T-helper 1 cell treated with Interleukin-12 subunit alpha and Interleukin-12 subunit beta and Interleukin-4 antibody, amounts not matched to agents 30 ng/mL and 1 ng/mL, for 36 hours (primary cell): Measurements from ENCODE around the gene CDK5R2. TPM values are rescaled to one million over a fixed set of nuclear protein-coding genes. Genes with fewer than 3 reads are reported as not detected.
"Not testable (repeated sequence)": the region's sequence is repeated elsewhere in the genome, so short reads cannot be mapped to it uniquely, and the experiment has no call there.

Experiments
- intact Hi-C: fragments of 100-400 bp; cut with micrococcal nuclease; formaldehyde crosslinking; loops from one replicate; pipeline ENCODE4 v1.15.1; 2024
- total RNA-seq: library from RNA; stranded (reverse); gene quantifications from 2 replicates; pipeline ENCODE4 v1.2.3, GENCODE V29; 2022

CDK5R2 gene
- not detected in 2 replicates for total RNA-seq

DNA sequence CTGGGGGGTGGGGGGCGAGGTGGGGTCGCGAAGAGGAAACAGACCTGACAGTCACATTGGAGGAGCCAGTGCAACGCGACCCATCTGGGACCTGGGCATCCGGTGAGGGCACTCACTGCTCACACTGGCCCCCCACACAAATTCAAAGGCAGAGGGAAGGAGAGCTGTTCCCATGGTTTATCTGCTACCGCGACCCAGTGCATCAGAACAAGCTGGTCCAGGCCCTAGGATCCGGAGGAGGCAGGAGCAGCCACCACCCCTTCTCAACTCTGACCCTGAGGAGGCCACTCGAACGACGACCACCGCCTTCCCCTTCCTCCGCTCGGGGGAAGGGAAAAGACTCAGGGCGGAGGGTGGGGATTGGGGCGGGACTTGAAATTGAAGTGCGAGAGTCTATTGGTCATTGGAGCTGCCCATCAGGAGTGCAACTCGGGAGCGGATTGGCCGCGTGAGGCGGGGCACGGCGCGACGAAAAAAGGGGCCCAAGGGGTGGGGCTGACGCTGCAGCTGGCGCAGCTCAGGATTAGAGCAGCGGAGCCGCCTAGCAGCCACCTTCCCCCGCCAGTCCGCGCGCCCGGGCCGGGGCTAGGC, at the start of gene CDK5R2:
Gene CDK5R2, plus strand, starts transcription at position 526 of the 591 bp plus-strand sequence. CDS start 155 bp downstream, outside the sequence.
- intact Hi-C loops: loop anchor here (5.0 kb wide), 1 partner anchor 82 kb away; no protein-coding TSS in a partner anchor

DNA sequence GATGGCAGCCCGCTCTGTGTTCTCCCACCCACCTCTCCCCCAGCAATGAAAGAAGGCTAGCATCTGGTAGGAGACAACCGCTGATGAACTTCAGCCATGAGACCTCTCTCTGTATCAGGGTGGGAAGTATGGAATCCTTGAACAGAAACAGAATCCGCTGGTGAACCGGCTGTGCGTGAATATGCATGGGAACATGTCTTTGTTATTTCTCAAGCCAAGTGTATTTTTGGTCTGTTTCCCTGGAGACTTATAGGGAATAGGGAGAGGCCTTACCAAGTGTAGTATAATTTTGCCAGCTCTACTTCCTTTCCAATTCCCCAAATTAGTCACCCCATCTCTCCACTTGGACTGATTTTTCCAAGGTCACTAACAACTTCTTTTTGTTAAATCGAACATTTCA, 48.7 kb upstream of the CDK5R2 start:
- intact Hi-C loops: no loop called here

DNA sequence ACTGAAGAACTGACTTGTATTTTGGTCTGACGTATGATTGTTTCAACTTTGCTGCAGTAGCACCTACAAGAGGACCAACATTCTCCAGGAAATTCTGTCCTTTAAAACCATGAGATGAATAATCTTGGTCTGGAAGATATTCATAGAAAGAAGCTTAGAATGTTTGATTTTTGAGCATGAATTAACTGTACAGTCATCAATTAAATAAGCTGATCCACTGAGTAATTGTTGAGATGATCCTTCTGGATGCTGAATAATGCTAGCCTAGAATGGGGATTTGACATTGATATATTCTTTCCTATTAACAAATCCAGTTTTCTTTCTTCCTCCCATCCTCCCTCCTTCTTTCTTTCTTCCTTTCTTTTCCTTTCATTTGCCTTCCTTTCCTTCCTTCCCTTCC, 39.0 kb upstream of the CDK5R2 start:
- intact Hi-C loops: no loop called here

DNA sequence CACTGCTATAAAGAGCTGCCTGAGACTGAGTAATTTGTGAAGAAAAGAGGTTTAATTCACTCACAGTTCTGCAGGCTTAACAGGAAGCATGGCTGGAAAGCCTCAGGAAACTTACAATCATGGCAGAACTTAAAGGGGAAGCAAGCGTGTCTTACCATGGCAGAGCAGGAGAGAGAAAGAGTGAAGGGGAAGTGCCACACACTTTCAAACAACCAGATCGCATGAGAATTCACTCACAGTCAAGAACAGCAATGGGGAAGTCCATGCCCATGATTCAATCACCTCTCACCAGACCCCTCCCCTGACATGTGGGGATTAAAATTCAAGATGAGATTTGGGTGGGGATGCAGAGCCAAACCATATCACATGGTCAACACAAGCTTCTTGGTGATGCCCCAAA, 34.7 kb upstream of the CDK5R2 start:
- intact Hi-C loops: no loop called here

DNA sequence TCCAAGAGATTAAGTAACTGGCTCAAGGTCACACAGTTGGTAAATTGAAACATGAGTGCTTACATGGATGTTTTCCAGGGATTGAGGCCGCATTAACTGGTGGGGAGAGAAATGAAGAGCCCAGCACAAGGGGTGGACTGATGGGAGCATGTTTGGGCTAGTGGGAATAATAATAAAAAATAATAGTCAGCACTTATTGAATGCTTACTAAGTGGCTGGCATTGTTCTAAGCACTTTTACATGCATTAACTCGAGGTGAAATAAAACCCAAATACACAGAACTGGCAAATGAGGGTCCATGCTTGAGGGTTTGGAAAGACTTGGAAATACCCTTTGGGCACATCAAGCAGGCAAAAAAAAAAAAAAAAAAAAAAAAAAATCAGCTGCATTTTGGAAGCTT, 34.0 kb upstream of the CDK5R2 start:
- intact Hi-C loops: no loop called here

DNA sequence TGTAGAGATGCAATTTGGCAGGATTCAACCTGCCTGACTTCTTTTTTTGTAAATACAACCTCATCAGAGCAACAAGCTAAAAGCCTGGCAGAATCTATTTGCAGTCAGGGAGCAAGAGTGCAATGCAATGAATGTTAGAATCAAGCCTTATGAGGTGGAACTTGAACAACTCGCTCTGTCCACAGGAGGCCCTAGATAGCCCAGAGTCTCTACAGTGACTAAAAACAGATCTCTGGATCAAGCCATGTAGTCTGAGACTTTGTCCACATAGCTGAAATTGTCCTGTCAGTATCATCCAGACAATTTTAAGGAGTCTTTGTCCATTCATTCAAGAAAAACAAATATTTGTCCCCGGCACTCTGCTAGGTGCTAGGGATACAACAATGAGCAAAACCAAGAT, 32.0 kb upstream of the CDK5R2 start:
- intact Hi-C loops: no loop called here

DNA sequence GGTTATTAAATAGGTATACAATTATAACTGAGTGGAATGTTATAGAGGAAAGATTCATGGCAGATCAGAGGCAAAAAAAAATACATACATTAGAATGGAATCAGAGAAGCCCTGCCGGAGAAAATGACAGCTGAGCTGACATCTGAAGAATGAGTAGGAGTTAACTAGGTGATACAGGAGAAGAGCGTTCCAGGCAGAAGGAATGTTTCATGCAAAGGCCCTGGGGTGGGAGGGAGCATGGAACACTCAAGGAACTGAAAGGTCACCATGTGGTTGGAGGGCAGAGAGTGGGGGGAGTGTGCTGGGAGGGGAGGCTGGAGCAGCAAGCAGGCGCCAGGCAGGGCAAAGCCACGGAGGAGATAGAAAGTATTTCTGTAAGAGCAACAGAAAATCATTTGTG, 31.6 kb upstream of the CDK5R2 start:
- intact Hi-C loops: no loop called here

DNA sequence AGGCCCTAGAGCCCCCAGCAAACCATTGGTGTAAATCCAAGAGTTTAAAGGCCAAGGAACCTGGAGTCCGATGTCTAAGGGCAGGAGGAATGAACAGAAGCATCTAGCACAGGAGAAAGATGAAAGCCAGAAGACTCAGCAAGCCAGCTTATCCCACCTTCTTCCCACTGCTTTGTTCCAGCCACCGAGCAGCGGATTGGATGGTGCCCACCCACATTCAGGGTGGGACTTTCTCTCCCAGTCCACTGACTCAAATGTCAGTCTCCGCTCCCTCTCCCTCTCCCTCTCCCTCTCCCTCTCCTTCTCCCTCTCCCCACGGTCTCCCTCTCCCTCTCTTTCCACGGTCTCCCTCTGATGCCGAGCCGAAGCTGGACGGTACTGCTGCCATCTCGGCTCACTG, 29.0 kb upstream of the CDK5R2 start:
- intact Hi-C loops: not testable (repeated sequence)

DNA sequence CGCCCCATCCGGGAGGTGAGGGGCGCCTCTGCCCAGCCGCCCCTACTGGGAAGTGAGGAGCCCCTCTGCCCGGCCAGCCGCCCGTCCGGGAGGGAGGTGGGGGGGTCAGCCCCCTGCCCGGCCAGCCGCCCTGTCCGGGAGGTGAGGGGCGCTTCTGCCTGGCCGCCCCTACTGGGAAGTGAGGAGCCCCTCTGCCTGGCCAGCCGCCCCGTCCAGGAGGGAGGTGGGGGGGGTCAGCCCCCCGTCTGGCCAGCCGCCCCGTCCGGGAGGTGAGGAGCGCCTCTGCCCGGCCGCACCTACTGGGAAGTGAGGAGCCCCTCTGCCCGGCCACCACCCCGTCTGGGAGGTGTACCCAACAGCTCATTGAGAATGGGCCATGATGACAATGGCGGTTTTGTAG, 27.7 kb upstream of the CDK5R2 start:
- intact Hi-C loops: not testable (repeated sequence)

DNA sequence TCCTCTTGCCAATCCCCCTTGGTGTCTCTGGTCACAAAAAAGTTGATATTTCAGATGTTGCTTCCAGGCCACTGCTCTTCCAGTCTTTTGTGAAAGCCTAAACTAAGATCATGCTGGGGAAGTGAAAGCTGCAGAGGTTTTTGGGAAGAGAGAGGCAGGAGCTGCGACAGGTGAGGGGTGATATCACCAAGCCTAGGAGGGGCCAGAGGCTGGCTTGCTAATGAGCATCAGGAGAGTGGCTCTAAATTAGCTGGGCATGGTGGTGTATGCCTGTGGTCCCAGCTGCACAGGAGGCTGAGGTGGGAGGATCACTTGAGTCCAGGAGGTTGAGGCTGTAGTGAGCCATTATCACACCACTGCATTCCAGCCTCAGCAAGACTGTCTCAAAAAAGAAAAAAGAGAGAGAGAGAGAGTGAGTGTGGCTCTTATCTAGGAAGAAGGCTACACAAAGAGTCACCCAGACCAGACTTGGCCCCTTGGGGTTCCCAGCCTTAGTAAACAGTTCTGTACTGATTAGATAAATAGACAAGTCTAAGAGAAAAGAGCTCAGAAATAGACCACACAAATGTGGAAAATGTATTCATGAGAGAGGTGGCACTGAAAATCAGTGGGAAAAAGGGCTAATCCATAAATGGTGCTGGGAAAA, 14.6 kb upstream of the CDK5R2 start:
- intact Hi-C loops: no loop called here

DNA sequence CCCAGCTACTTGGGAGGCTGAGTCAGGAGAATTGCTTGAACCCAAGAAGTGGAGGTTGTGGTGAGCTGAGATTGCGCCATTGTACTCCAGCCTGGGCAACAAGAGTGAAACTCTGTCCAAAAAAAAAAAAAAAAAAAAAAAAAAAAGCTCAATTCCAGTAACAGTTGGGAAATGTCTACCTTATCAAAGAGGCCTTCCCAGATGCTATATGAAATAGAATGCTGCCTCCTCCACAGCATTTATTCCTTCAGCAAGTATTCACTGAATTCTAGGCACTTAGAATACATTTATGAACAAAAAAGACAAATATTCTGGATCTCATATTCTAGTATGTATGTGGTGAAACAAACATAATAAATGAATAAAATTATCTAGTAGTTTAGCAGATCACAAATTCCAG, 12.8 kb upstream of the CDK5R2 start:
- intact Hi-C loops: no loop called here

DNA sequence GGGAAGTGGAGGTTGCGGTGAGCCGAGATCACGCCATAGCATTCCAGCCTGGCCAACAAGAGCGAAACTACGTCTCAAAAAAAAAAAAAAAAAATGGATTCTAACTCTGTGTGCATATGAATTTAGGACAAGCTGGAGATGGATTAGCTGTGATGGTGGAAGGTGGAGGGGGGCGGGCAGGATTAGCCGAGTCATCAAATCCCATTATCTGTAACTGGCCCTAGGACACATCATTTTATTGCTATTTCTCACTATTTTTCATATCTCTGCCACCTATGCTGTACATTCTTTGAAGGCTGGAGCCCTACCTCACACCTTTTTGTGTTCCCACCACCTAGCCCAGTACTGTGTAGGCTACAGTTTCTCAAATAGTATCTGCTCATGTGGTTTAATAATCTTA, 7.3 kb upstream of the CDK5R2 start:
- intact Hi-C loops: no loop called here

DNA sequence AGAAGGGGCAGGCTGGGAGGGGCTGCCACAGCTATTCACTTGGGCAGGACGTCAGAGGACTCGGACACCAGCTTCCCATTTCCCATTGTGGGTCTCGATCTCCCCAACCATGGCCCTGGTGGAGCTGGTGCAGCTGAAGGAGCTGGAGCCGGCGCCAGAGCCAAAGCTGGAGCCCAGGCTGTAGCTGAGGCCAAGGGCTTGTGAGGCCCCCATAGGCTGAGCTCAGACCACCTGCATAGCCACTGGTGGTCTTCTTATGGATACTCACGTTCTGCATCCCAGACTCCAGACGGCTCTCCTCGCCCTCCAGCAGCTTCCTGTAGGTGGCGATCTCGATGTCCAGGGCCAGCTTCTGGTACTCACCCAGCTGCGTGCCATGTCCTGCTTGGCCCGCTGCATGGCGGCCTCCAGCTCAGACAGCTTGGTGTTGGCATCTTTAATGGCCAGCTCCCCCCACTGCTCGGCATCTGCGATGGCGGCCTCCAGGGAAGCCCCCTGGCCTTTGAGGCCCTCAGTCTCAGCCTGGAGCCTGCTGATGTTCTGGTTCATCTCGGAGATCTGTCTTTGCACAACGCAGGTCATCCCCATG, 6.0 kb upstream of the CDK5R2 start:
- intact Hi-C loops: no loop called here

DNA sequence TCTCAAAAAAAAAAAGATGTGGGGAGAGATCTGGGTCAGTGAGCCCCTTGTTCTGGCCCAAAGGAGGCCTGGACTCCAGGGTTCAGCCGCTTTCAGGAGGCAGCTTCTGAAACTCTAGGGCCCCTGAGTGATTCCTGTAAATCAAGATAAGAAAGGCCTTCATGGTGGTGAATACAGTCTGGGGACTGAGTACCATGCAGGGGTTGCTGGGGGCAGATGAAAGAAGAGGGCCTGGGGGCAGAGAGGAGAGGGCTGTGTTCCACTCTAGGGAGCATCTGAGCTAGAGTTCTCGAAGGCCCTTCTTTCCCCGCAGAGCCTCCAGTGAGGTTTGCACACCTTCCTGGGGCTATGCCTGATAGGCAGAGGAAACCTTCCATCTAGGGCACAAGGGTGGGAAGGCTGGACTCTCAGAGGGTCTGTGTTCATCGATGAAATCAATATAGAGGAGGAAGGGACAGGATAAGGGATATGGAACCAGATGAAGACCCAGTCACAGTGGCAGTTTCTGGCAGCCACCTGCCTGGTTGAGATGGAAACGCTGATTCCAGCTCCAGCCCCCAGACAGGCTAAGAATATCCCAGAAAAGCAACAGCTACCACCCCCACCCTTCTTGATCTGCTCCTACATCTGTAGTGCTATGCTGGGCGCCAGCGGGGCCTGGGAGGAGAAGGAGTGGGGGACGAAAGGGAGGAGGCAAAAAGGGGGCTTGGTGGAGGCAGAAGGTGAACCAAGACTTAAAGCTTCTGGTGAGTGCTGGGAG, 4.7 kb upstream of the CDK5R2 start:
- intact Hi-C loops: loop anchor here (5.0 kb wide), 1 partner anchor 77 kb away; no protein-coding TSS in a partner anchor

DNA sequence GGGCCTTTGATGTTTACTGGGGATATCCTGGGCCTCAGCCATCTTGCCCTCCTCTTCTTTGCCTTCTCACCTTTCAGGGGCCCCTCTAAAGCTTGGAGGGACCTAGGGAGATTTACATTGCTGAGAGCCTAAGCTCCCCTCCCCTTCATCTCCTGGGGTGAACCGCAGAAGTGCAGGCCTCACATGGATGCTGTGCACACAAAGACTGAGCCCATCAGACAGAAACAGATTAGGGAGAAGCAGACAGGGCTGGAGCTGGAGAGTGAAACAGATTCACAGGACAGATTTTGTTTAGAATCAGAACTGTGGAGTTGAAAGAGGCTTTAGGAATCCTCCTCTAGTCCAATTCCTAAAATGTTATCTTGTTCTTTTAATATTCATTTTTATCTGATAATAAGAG, 3.4 kb upstream of the CDK5R2 start:
- intact Hi-C loops: loop anchor here (5.0 kb wide), 1 partner anchor 79 kb away; no protein-coding TSS in a partner anchor

DNA sequence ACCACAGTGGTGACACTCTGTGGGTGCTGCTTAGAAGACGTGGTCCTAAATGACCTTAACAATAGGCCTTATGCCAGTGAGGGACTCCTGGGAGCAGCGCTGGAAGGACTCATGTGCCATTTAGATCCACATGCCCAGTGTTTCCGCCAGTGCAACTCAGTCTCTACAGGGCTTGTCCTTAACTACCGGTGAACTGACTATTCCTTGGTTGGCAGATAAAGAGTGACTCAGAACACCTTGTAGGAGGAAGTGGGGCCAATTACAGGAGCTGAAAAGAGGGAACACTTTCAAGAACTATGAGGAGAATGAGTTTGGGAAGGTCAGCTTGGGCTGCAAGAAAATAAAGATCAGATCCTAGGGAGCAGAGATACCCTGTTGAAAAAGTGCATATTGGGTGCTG, 1.8 kb upstream of the CDK5R2 start:
- intact Hi-C loops: loop anchor here (5.0 kb wide), 1 partner anchor 80 kb away; no protein-coding TSS in a partner anchor

DNA sequence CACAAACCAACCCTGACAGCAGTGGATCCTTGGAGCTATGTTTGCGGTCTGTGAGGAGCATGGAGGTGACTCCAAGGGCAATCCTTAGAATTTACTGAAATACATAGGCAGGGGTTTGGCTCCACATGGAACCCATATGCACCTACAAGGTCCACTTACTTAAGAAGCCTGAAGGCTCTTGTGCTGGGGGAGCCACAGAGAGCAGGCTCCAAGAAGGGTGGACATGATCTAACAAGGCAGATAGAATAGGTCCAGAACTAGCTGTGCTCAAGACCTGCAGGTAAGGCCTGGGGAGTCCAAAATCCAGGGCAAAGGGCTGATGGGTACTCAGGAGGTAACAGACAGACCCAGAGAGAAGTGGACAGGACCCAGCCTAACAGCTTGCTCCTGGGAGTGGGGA, 1.2 kb upstream of the CDK5R2 start:
- intact Hi-C loops: loop anchor here (5.0 kb wide), 1 partner anchor 81 kb away; no protein-coding TSS in a partner anchor

DNA sequence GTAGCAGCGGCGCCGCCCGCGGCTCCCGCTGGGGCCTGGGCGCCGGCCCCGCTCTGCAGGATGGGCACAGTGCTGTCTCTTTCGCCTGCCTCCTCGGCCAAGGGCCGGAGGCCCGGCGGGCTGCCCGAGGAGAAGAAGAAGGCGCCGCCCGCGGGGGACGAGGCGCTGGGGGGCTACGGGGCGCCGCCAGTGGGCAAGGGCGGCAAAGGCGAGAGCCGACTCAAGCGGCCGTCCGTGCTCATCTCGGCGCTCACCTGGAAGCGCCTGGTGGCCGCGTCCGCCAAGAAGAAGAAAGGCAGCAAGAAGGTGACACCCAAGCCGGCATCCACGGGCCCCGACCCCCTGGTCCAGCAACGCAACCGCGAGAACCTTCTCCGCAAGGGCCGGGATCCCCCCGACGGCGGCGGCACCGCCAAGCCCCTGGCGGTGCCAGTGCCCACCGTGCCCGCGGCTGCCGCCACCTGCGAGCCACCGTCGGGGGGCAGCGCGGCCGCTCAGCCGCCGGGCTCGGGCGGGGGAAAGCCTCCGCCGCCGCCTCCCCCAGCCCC, 369 bp downstream of the CDK5R2 start:
- intact Hi-C loops: loop anchor here (5.0 kb wide), 1 partner anchor 83 kb away; no protein-coding TSS in a partner anchor

DNA sequence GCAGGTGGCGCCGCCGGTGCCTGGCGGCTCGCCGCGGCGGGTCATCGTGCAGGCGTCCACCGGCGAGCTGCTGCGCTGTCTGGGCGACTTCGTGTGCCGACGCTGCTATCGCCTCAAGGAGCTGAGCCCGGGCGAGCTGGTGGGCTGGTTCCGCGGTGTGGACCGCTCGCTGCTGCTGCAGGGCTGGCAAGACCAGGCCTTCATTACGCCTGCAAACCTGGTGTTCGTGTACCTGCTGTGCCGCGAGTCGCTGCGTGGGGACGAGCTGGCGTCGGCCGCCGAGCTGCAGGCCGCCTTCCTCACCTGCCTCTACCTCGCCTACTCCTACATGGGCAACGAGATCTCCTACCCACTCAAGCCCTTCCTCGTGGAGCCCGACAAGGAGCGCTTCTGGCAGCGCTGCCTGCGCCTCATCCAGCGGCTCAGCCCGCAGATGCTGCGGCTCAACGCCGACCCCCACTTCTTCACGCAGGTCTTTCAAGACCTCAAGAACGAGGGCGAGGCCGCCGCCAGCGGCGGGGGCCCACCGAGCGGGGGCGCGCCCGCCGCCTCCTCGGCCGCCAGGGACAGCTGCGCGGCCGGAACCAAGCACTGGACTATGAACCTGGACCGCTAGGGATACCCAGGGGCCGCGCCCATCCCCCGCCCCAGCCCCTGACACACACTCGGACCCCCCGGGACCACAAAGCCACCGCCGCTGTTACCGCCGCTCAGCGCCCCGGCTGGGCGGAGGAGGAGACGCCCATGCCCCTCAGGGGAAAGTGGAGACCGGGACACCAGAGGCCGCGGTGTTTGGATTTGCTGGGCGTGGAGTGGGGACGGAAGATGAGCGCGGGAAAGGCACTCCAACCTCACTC, 1.1 kb downstream of the CDK5R2 start:
- intact Hi-C loops: no loop called here

DNA sequence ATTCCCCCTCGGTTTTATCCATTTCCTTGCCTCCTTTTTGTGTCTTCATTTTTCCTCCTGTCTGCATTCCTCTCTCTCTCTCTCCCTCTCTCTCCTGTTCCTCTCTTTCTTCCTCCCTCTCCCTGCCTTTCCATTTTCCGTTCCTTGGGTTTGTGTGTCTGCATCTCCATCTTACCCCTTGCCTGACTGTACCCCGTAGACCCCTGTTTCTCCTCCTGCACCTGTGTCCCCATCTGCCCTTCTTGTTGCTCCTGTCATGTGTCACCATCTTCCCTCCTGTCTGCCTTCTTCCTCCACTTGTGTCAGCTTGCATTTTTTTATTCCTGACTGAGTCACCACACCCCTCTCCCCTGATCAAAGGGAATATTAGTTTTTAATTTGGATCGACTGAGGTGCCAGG, 1.8 kb downstream of the CDK5R2 start:
- intact Hi-C loops: no loop called here
